Stimulated activated CD4-positive, alpha-beta T cell treated with anti-CD3 and anti-CD28 coated beads, Interleukin-1b, Interleukin-23, amount 100 ng/mL, for 48 hours (primary cell): ENCODE results near the gene EPS8L2.
"Not testable (repeated sequence)": the region's sequence is repeated elsewhere in the genome, so short reads cannot be mapped to it uniquely, and the experiment has no call there.

Experiments
- DNase-seq: peaks from one replicate; pipeline ENCODE4 v3.0.0-alpha.2; 2020

EPS8L2 gene

DNA sequence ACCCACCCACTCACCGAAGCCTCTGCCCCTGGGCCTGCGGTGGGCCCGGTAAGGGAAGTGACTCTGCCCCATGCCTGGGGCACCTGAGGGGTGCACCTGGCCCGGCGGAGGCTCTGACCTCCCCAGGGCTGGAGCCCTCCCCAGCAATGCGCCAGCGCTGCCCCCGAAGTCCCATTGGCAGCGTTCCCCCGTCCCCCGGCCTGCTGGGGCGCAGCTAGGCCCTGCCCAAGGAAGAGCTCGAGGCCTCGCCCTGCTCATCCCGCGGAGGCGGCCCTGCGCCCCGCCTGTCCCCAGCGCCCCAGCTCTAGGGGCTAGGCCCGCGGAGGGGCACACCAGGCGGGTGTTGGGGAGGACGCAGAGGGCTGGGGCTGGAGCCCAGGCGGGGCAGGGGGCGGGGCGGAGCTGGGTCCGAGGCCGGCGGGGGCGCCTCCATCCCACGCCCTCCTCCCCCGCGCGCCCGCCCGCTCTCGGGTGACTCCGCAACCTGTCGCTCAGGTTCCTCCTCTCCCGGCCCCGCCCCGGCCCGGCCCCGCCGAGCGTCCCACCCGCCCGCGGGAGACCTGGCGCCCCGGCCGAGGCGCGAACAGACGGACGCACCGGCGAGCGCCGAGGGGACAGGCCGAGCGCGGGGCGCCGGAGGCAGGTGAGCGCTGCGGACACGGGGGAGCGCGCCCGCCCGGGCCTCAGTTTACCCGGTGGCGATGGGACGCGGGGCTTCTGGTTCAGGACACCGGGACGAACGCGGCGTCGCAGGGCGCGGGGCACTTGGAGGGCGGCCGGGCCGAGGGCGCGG lies at the start of gene EPS8L2:
Gene EPS8L2, plus strand, starts transcription at position 586 of the 793 bp plus-strand sequence. CDS start 3,177 bp downstream, outside the sequence.
- DNase-seq, result no peak

DNA sequence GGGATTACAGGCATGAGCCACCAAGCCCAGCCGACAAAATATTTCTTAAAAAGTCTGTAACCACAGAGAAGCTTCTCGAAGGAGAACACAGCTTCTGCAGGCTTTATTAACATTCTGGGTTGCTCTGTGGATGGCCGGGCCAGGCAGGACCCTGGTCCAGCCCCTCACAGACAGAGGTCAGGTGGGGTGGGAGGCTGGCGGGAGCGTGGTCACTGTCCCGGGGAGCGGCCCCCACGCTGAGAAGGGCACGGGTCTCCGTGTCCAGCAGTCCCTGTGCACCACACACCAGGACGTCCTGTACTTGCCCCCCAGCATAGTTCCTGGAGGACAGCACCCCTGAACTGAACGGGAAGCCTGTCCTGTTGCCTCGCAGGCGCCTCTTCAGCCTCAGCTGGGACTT lies 49.6 kb upstream of the EPS8L2 start:
- DNase-seq, result no peak

DNA sequence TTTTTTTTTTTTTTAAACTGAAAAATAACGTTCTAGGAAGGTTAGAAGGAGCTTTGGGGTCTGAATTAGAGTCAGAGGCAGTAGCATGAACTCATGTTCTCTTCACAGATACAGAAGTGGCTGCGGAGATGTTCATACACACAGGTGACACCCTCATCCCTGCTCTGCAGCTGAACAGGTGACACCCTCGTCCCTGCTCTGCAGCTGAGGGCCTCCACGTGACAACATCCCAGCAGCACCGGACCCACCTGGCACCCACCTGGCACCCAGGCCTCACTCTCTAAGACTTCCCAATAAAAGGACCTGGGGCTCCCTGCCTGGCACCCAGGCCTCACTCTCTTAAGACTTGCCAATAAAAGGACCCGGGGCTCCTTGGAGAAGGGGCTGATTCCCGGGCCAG lies 49.2 kb upstream of the EPS8L2 start:
- no peak for DNase-seq

DNA sequence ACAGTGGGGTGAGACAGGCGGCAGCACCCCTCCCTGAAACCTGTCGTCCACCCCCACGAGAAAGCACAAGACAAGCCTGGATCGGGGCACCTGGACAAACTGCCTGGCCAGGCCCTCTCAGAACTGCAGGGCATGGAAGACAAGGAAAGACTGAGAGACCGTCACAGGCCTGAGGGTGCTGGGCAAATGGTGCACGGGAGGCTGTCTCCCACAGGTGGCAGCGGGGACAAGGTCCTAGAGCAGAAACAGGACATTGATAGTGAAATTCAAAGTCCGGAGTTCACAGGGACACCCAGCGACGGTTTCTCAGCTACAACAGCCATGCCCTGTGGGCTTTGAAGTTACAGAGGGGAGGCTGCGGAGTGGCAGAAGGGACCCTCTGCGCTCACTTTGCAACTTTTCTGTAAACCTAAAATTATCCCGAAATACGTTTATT lies 48.3 kb upstream of the EPS8L2 start:
- DNase-seq, result no peak

DNA sequence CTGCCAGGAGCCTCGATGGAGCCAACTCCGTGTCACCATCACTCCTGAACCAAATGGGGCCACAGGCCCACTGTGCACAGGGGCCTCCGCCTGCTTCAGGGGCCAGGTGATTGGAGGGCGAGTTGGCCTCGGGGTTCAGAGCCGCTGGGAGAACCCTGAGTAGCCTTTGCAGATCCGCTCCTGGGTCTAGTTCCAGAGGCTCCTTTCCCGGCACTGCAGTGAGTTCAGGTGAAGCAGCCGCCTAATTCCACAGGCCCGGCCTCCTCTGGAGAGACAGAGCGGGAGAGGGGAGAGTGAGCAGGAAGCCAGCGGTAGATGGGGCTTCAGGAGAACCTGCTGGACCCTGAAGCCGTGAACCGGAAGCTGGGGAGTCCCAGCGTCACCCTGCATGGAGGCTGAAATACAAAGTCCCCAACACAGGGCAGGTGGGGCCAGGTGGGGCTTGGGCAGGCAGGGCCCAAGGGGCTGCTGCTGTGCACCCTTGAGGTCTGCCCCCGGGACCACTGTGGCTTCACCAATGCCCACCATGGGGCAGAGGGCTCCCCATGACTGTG lies 46.4 kb upstream of the EPS8L2 start:
- DNase-seq, result no peak

DNA sequence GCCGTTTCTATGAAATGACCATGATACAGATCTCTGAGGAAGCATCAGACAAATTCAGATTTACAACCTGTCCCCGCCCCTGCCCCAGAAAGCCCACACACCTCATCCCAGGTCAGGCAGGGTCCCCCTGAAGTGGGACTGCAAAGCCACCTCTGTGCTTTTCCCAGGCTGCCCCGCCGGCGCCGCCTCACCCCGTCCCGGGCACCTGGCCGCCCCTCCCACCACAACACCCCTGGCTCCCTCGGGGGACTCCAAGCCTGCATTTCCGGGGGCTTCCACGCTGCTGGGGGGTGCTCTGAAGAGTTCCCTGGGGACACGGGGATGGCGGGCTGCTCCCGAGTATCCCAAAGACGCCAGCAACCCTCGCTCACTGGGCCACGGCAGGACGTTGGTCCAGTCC lies 45.8 kb upstream of the EPS8L2 start:
- DNase-seq, result no peak

DNA sequence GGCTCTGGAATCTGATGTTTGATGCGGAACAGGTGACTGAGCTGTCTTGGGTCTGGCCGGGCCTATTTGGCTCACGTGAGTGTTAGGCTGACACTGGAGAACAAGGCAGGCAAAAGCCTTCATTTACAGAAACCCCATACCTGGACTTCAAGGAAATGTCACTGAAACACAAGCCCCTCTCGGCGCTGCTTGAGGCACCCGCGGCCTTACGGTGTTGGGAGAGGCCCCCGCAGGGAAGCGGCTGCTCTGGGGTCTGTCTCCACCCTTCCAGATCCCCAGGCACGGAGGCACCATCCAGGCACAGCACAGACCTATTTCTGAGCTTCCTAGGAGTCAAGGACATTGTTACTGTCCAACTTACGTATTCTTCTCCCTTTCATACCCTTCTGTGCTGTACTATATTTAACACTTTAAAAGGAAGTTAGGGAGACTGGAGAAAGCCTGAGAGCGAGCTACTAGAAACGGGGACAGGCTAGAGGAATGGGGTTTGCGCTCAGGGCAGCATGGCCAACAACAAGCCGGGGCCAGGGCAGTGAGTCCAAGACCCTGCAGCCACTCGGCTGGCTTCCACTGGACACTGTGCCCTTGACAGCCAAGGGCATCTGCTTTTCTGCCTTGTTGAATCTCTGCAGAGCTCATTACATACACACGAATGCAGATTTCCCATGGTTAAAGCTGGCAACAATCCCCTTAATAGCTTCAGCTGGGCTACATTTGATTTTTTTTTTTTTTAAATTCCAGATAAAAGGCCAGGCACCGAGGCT lies 45.2 kb upstream of the EPS8L2 start:
- no peak for DNase-seq

DNA sequence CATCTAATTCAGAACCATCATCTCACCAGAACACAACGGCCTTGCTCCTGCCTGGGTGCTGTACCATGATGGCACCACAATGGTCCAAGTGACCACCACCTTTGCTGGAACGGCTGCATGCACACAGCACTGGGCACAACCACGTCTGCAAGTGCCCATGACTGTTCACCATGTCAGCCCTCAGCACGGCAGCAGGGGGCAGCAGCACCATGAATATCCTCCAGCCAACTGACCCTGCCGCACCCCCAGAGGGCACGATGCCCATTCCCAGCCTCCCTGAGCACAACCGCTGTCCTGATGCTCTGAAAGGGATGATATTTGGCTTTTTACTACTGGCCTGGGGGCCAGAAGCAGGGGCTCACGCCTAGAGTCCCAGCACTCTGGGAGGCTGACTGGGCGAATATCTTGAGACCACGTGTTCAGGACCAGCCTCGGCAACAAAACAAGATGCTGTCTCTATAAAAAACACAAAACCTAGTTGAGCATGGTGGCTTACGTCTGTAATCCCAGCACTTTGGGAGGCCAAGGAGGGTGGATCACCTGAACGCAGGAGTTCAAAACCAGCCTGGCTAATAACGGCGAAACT lies 43.2 kb upstream of the EPS8L2 start:
- DNase-seq, result no peak

DNA sequence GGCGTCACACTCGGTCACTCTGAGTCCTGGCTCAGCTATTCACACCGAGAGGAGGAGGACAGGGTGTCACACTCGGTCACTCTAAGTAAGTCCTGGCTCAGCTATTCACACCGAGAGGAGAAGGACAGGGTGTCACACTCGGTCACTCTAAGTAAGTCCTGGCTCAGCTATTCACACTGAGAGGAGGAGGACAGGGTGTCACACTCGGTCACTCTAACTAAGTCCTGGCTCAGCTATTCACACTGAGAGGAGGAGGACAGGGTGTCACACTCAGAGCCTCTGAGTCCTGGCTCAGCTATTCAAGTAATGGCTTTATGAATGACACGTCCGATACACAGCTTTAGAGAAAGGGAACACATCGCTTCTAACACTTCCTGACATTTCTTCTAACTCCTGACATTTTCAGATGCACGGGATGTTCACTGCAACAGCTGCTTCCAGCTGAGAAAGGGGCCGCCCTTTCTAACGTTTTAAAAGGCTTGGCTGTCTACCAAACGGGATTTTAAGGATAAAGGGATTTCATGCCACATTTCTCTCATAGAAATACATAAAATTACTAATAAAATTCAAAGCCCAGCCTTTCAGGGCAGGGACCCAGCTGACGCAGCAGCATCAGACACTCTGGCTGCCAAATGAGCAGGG lies 40.8 kb upstream of the EPS8L2 start:
- no peak for DNase-seq

DNA sequence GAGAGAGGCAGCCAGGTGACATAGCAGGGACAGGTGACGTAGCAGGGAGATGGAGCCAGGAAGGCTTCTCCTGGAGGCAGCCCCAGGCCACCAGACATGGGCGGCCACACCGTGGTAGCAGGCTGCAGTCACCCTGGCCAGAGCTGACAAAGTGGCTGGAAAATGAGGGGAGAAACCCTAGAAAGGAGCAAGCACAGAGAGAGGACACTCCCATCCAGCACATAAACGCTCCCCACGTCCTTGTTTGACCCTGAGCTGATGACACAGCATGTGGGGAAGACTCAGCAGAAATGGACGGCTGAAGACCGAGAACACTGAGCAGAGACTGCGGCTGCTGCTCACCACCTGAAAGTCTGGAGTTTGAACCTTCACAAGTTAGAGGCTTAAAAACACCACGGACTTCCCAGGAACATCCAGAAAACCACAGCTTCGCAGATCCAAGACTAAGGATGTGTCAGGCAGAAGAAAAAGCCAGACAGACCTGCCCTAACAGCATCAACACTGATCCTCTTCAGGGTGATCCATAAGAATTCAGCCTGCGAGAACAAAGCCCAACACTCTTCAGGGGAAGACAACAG lies 40.2 kb upstream of the EPS8L2 start:
- DNase-seq, result no peak

DNA sequence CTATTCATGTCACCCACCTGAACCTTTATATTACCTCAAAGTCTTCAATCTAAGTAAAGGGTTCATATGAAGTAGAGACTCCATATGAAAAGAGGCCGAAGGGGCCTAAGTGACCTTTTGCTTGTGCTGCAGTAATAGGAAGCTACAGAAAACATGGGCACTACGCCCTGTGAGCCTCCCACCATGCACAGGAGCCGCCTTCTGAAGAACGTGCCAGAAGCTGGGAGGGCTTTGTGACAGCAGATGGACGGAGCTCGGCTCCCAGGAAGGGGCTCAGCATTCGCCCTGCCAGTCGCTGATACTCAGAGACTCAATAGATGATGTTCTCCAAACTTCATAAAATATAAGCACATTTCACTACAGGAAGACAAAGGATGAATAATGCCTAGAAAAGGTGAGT lies 32.2 kb upstream of the EPS8L2 start:
- DNase-seq, result no peak

DNA sequence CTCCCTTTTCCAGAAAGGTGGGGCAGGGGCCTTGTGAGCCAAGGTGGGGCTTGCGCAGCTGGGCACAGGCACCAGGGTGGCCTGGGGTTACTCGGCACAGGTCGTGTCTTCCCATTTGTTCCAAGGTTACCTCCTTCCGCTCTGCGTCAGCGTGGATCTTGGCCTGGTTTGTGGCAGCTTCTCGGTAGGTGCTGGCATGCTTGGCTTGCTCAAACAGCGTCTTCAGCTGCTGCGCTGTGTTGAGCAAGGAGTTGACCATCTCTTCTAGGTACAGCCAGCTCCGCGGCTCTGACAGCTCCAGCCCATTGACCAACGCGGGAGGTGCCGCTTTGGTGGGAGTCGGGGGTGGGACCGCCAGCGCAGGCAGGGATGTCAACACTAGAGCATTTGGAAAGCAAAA lies 31.6 kb upstream of the EPS8L2 start:
- DNase-seq, result no peak

DNA sequence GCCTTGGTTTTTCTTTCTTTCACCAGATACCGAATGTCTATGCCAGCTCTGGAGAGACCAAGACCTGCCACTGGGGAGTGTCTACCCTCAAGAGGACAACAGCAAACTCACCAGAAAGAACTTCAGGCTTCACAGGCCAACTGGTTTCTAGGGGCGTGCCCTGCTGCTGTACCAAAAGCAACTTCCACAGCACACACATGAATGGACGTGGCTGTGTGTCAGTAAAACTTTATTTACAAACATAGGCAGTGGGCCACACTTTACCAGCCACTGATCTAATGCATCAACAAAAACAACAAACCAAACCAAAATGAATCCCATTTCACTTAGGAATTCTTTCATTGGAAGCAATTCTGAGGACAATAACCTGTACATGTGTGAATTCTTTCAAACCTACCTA lies 27.7 kb upstream of the EPS8L2 start:
- DNase-seq, result no peak

DNA sequence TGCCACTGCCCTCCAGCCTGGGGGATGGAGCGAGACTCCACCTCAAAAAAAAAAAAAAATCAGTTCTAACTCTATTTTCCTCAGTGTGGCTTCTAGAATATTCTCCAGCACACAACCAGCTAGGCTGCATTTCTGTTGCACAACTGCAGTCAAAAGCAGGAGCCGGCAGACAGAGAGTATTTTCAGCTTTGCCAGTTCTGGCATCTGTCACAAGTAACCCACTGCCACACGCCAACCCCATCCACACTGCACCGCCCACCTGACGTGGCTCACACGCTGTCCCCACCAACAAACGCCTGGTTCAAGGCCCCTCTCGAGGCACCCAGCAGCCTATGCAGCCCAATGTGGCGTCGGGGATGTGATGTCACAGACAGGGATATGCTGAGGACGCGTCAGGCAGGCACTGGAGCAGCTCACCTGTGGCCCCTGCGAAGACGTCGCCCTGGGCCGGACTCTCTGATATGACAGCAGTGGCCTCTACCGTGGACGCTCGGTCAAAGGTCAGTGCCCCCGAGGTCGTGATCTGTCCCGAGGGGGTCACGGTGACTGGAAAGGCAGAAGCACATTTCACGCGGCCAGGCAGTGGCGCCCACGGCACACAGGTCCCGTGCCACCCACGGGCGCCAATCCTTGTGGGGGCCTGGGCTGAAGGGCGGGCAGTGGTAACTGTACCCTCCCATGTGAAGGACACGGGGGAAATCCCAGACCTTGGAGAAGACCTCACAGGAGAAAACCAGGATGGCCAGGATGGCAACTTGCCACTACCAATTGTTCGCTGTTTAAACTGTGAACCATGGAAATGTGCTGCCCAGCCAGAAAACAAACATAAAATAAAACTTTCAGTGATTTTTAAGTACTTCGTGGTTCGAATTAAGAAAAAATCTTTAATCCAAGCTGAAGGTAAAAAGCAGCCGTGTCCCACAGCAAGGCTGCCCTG lies 26.5 kb upstream of the EPS8L2 start:
- DNase-seq, result no peak

DNA sequence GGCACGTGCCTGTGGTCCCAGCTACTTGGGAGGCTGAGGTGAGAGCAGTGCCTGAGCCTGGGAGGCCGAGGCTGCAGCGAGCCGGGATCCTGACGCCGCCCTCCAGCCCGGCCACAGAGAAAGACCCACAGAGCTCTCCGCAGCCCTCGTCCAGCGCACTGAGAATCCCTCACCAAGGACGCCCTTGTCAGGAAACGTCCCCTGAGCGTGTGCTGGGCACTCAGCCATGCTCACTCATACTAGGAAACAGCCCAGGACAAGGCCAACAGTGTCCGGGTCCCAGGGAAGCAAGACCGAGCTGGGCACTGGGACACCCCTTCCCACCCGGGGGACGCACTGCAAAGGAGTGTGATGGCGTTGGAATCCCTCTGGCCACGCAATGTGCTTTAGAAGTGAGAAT lies 25.6 kb upstream of the EPS8L2 start:
- no peak for DNase-seq

DNA sequence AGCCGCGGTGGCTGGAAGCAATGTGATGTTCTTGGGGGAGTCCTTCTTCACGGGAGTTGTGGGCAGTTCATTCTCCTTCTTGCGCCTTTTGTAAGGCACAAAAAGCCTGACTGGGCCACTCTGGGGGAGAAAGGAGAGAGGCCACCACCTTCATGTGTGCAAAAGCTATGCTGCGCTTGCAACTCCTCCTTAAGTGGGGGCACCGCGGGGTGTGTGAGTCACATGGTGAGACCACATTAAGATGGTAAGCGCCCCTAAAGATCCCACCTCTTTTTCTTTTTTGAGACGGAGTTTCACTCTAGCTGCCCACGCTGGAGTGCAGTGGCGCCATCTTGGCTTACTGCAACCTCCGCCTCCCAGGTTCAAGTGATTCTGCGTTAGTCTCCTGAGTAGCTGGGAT lies 25.1 kb upstream of the EPS8L2 start:
- no peak for DNase-seq

DNA sequence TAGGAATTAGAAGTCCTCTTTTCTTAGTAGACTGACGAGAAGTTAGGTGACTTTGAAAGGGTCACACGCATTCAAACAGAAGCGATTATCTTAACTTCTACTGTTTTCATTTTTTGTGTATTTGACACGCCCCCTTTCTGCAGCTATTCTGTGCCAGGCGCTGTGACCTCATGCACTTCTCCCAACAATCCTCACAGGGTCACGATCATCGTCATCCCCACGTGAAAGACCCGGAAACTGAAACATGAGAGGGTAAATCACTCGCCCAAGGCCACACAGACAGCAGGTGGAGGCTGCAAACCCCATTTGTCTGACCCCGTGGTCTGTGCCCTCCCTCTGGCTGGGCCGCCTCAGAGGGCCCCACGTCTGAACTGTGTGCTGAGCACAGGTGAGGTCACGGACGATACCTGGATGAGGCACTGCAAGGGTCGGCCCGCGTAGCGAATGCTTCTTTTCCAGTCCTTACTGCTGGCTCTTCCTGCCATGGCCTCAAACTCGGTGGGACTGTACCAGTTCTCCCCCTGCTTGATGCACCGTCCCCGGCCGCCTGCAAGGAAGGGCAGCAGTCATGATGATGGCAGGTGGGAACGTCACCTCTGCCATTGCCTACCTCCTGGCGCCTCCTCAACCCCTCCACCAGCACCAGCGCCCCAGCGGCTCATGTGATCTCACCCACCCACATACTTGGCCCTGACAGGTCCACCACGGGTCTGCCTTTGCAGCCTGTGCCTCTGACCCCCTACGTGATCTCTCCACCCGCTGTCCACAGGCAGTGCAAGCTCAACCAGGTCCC lies 19.4 kb upstream of the EPS8L2 start:
- no peak for DNase-seq

DNA sequence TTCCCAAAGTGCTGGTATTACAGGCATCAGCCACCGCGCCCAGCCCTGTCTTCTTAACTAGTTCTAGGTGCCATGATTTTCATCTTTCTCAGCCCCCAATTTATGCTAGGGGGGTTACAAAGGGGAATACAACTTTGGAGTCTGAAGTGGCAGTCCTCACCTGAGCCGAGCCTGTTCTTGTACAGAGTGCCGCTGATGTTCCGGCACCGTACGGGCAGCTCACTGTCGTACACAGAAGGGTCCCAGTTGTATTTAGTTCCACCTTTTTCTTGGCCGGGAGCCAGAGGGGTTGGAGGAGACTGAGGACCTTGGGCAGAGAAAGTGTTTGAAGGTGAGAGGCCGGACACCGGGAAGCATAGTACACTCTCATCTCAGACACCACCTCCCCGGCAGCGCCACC lies 18.3 kb upstream of the EPS8L2 start:
- no peak for DNase-seq

DNA sequence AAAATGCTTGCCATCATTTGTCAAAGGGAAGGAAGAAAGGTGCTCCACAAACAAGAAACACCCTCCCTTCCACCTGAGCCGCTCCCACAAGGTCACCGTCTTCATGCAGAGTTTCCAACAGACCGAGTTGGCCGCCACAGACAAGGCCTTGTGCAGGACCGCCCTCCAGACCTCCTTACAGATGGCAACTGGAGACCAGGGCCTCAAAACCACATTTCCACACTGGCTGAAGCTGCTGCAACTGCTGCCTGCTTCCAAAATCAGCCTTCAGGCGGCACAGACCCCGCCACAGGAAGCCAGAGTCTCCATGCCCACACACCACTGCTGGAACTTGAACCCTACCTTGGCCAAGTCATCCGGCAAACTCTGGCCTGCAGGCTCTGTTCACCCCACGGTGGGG lies 17.4 kb upstream of the EPS8L2 start:
- no peak for DNase-seq

DNA sequence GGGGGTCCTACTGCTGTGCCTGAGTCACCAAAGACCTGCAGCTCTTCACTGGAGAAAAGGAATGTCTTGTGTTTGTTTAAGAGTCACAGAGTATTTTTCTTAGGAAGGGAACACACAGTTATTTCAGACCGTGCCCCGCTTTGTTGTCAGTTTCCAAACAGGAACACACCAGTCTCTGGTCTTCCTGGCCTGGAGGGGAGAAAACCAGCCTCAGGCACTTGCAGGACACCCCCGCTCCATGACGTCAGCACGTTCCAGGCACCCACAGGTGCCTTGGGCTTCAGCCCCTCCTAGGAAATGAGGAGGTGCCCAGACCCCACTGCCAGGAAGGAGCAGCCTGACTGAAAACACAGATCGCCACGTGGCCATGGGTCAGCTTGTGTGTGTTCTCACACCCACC lies 16.4 kb upstream of the EPS8L2 start:
- DNase-seq, result no peak

DNA sequence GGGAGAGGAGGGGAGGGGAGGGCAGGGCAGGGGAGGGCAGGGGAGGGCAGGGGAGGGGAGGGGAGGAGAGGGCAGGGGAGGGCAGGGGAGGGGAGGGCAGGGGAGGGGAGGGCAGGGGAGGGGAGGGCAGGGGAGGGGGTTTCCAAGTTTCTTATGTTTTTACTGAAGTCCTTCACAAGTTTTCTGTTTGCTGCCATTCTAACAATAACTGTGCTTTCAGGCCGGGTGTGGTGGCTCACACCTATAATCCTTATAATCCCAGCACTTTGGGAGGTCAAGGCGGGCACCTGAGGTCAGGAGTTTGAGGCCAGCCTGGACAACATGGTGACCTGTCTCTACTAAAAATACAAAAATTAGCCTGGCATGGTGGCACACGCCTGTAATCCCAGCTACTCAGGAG lies 15.8 kb upstream of the EPS8L2 start:
- not testable (repeated sequence) for DNase-seq
